B cell (primary cell): Measurements from ENCODE around the gene CAPG. TPM values are rescaled to one million over a fixed set of nuclear protein-coding genes. Genes with fewer than 3 reads are reported as not detected.
A peak's percentile ranks its signal among the peaks of the same experiment; 100 is the strongest.
"Not testable (repeated sequence)": the region's sequence is repeated elsewhere in the genome, so short reads cannot be mapped to it uniquely, and the experiment has no call there.

Experiments used
- ATAC-seq: fragments of 200-7000 bp; cut with Tn5 transposase; one replicate; pipeline ENCODE4 v1.10.0; 2021; ENCODE audit warnings: low read depth, mild to moderate bottlenecking, moderate number of reproducible peaks, moderate library complexity
- CTCF ChIA-PET: fragments of 350-600 bp; sonication (Branson Sonifier 250); formaldehyde crosslinking; loops from one replicate; lab custom pipeline; 2021; ENCODE audit warnings: antibody characterized with exemption, inconsistent platforms; lab: Charles Lee
- POLR2A ChIA-PET: fragments of 350-600 bp; sonication (Branson Sonifier 250); formaldehyde crosslinking; loops from one replicate; lab custom pipeline; 2021; ENCODE audit warnings: antibody characterized with exemption; lab: Charles Lee
- DNase-seq: peaks from one replicate; pipeline ENCODE4 v3.0.0; 2013
- H2AFZ ChIP-seq: 2 replicates; pipeline ENCODE4 v1.6.1; 2012; ENCODE audit warnings: mild to moderate bottlenecking, low read depth, low read length; ENCODE audit not compliant: insufficient read depth, poor library complexity, severe bottlenecking
- H3K27ac ChIP-seq, 2 donors: 1 replicate in 1 of 2; 2 replicates in 1 of 2; pipeline ENCODE4 v1.5.1; 2012 to 2013; ENCODE audit warnings: low read length in 2 of 2, mild to moderate bottlenecking in 2 of 2, moderate library complexity in 1 of 2
- H3K27me3 ChIP-seq, 4 experiments: fragments of 200-600 bp in 1 of 4; sonication (generic) in 1 of 4; replicated peaks in 1 of 4; 1 replicate in 2 of 4; 2 replicates in 2 of 4; pipeline versions ENCODE4 v1.6.1 to v1.7.0; 2013 to 2016; ENCODE audit warnings: low read length in 3 of 4, mild to moderate bottlenecking in 2 of 4, mixed read lengths in 1 of 4, moderate library complexity in 1 of 4; ENCODE audit not compliant: insufficient read depth in 4 of 4, control insufficient read depth in 3 of 4; ENCODE audit errors: control extremely low read depth in 1 of 4
- H3K36me3 ChIP-seq, 2 experiments: replicated peaks in 1 of 2; 1 replicate in 1 of 2; 2 replicates in 1 of 2; pipeline versions ENCODE4 v1.6.1 to v1.7.1; 2013; ENCODE audit warnings: low read length in 1 of 2; ENCODE audit not compliant: insufficient read depth in 2 of 2, control insufficient read depth in 1 of 2; ENCODE audit errors: control extremely low read depth in 1 of 2, extremely low read depth in 1 of 2
- H3K4me1 ChIP-seq, 2 donors: fragments of 200-600 bp in 1 of 2; sonication (generic) in 1 of 2; 1 replicate in 1 of 2; 2 replicates in 1 of 2; pipeline versions ENCODE4 v1.5.1 to v1.6.1; 2013 to 2017; ENCODE audit warnings: low read length in 2 of 2; ENCODE audit not compliant: control insufficient read depth in 2 of 2, insufficient read depth in 2 of 2
- H3K4me2 ChIP-seq: replicated peaks from 2 replicates; pipeline ENCODE3; 2012; ENCODE audit warnings: mild to moderate bottlenecking, low read depth, low read length; ENCODE audit not compliant: poor library complexity, severe bottlenecking
- H3K4me3 ChIP-seq, 5 experiments: fragments of 200-600 bp in 1 of 5; sonication (generic) in 1 of 5; 1 replicate in 3 of 5; 2 replicates in 2 of 5; pipeline versions ENCODE4 v1.5.1 to v1.7.0; 2011 to 2016; ENCODE audit warnings: low read length in 4 of 5, mild to moderate bottlenecking in 4 of 5, low read depth in 2 of 5, control low read depth in 1 of 5, moderate library complexity in 1 of 5; ENCODE audit not compliant: insufficient read depth in 1 of 5; ENCODE audit errors: control extremely low read depth in 1 of 5, extremely low read depth in 1 of 5
- H3K79me2 ChIP-seq: fragments of 200-600 bp; sonication (generic); one replicate; pipeline ENCODE4 v1.6.0; 2016; ENCODE audit warnings: low read length; ENCODE audit not compliant: control insufficient read depth, insufficient read depth
- H3K9ac ChIP-seq: fragments of 200-600 bp; sonication (generic); 2 replicates; pipeline ENCODE4 v1.6.1; 2017; ENCODE audit warnings: mild to moderate bottlenecking, low read length, moderate library complexity
- H3K9me3 ChIP-seq, 3 donors: one replicate each; pipeline versions ENCODE4 v1.6.1 to v1.7.1; 2013; ENCODE audit warnings: low read length in 2 of 3; ENCODE audit not compliant: control insufficient read depth in 2 of 3, insufficient read depth in 1 of 3; ENCODE audit errors: control extremely low read depth in 1 of 3
- H4K20me1 ChIP-seq: 2 replicates; pipeline ENCODE4 v1.6.0; 2012; ENCODE audit warnings: mild to moderate bottlenecking, low read length; ENCODE audit not compliant: insufficient read depth, control insufficient read depth, poor library complexity, severe bottlenecking
- H3K27ac Mint-ChIP-seq: one replicate; pipeline ENCODE4 v1.8.0; 2021; ENCODE audit warnings: mixed read lengths
- H3K27me3 Mint-ChIP-seq: one replicate; pipeline ENCODE4 v1.8.0; 2021; ENCODE audit warnings: mixed read lengths
- H3K4me1 Mint-ChIP-seq: one replicate; pipeline ENCODE4 v1.8.0; 2021; ENCODE audit warnings: mixed read lengths
- H3K4me3 Mint-ChIP-seq: one replicate; pipeline ENCODE4 v1.8.0; 2021; ENCODE audit warnings: mixed read lengths
- H3K9me3 Mint-ChIP-seq: one replicate; pipeline ENCODE4 v1.8.0; 2022; ENCODE audit warnings: mixed read lengths; ENCODE audit not compliant: insufficient read depth
- EZH2 ChIP-seq: IDR thresholded peaks from 2 replicates; pipeline ENCODE4 v1.6.1; 2012; ENCODE audit warnings: borderline replicate concordance, low read depth, mild to moderate bottlenecking, moderate library complexity, low read length; ENCODE audit not compliant: insufficient read depth, poor library complexity, severe bottlenecking
- WGBS: methylation state at CpG from one replicate; pipeline ENCODE4 v1.1.5; 2013; ENCODE audit warnings: missing lambda C conversion rate; ENCODE audit not compliant: insufficient coverage; 5-methylcytosine and 5-hydroxymethylcytosine counted together
- intact Hi-C: fragments of 100-400 bp; cut with micrococcal nuclease; formaldehyde crosslinking; loops from one replicate; pipeline ENCODE4 v1.10.0; 2022
- polyA plus RNA-seq: library from polyadenylated mRNA; depleted of rRNA; stranded (reverse); fragments of >200 nt; gene quantifications from 2 replicates; pipeline ENCODE4 v1.2.3, GENCODE V29; 2012
- total RNA-seq, 2 donors: library from RNA; stranded (reverse); fragments of 120-200 nt in 1 of 2; gene quantifications; 1 replicate in 1 of 2; 2 replicates in 1 of 2; pipeline versions ENCODE4 v1.2.3 to v1.2.4, GENCODE V29; 2013 to 2022
- TF ChIP-seq, protein P1 (sequence below): fragments of 200-600 bp; IDR thresholded peaks from one replicate; pipeline ENCODE4 v1.8.0; 2022; ENCODE audit warnings: antibody characterized with exemption, mild to moderate bottlenecking

Gene CAPG
- total and polyA plus RNA-seq, 2 donors (not counting 1 experiment from before 2014, with no cell fraction given) = 158 to 210 TPM

DNA sequence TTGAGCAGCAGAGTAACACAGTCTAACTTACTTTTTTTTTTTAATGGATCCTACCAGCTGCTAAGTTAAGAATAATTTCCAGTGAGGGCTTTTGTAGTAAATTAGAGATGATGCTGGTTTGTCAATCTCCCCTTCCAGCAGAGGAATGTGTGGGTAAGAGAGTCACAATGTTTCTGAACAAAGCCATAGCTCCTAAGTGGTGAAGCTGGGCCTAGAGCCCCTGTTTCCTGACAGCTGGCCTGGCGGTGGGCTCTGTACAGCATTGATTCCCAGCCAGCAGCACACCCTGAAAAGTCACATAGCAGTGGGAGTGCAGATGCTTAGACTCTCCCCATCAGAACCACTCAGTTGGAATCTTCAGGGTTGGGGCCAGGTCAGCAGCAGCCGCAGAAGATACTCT, 24.4 kb downstream of the CAPG start:
- DNase-seq = no peak
- Histone ChIP-seq H2AFZ (no peak overlapping the region), H4K20me1 (no peaks in the 10 kb centered on the region), H3K9me3 (no peaks in the 10 kb centered on the region), H3K9ac (no peak overlapping the region), H3K4me3 (no peak overlapping the region), H3K4me2 (no peak overlapping the region), H3K79me2 (no peaks in the 10 kb centered on the region), H3K36me3 (peaks cover 2 to 30% of the 10 kb centered on the region in 2 experiments), H3K4me1 (no peaks in the 10 kb centered on the region), H3K27ac (no peak overlapping the region), H3K27me3 (no peaks in the 10 kb centered on the region)
- 60% methylated on average over 1 of the region's 2 CpGs for WGBS
- Mint-ChIP-seq H3K27me3 (no peaks in the 10 kb centered on the region), H3K9me3 (no peaks in the 10 kb centered on the region), H3K4me1 (no peaks in the 10 kb centered on the region), H3K4me3 (no peak overlapping the region), H3K27ac (peak overlapping the region; percentile 15)
- ChIA-PET CTCF (interaction anchor here (0.7 to 1.5 kb wide), 4 partner anchors 165 to 244 kb away, joined by 3 to 6 read pairs (median 4); no protein-coding TSS in a partner anchor), POLR2A (no interaction called here)
- no peak for ATAC-seq
- intact Hi-C loops = no loop called here
- TF ChIP-seq EZH2 = no peak
- TF ChIP-seq, protein P1, sequence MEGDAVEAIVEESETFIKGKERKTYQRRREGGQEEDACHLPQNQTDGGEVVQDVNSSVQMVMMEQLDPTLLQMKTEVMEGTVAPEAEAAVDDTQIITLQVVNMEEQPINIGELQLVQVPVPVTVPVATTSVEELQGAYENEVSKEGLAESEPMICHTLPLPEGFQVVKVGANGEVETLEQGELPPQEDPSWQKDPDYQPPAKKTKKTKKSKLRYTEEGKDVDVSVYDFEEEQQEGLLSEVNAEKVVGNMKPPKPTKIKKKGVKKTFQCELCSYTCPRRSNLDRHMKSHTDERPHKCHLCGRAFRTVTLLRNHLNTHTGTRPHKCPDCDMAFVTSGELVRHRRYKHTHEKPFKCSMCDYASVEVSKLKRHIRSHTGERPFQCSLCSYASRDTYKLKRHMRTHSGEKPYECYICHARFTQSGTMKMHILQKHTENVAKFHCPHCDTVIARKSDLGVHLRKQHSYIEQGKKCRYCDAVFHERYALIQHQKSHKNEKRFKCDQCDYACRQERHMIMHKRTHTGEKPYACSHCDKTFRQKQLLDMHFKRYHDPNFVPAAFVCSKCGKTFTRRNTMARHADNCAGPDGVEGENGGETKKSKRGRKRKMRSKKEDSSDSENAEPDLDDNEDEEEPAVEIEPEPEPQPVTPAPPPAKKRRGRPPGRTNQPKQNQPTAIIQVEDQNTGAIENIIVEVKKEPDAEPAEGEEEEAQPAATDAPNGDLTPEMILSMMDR = no peak

DNA sequence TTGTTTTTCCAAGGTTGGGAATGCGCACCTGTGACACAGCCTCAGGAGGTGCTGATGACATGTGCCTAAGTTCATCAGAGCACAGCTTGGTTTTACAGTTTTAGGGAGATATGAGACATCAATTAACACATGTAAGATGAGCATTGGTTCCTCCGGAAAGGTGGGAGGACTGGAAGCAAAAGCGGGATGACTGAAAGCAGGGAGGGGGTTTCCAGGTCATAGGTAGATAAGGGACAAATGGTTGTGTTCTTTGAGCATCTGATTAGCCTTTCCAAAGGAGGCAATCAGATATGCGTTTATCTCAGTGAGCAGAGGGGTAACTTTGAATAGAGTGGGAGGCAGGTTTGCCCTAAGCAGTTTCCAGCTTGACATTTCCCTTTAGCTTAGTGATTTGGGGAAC, 26.3 kb downstream of the CAPG start:
- intact Hi-C loops = no loop called here
- no peaks in the 10 kb centered on the region for H3K4me1 ChIP-seq
- no peak overlapping the region for H3K9ac ChIP-seq
- ChIA-PET CTCF (interaction anchor here (0.7 to 1.7 kb wide), 4 partner anchors 38 to 697 kb away, joined by 3 to 5 read pairs (median 4); no protein-coding TSS in a partner anchor), POLR2A (no interaction called here)
- H3K4me3 Mint-ChIP-seq = no peak overlapping the region
- H4K20me1 ChIP-seq = no peaks in the 10 kb centered on the region
- TF ChIP-seq, protein P1 = no peak
- no peak for TF ChIP-seq EZH2
- H3K27me3 ChIP-seq = no peaks in the 10 kb centered on the region
- no peak overlapping the region for H2AFZ ChIP-seq
- H3K9me3 Mint-ChIP-seq = no peaks in the 10 kb centered on the region
- no peaks in the 10 kb centered on the region for H3K4me1 Mint-ChIP-seq
- peaks cover 0 to 8% (median 4%) of the 10 kb centered on the region in 3 donors for H3K9me3 ChIP-seq
- H3K27me3 Mint-ChIP-seq = no peaks in the 10 kb centered on the region
- no peak overlapping the region for H3K4me3 ChIP-seq
- no peaks in the 10 kb centered on the region for H3K79me2 ChIP-seq
- H3K27ac Mint-ChIP-seq = no peak overlapping the region
- WGBS = 100% methylated on average over 2 of the region's 4 CpGs
- ATAC-seq (no peak), DNase-seq (no peak)
- no peak overlapping the region for H3K27ac ChIP-seq
- no peak overlapping the region for H3K4me2 ChIP-seq
- H3K36me3 ChIP-seq = peaks cover 2 to 22% of the 10 kb centered on the region in 2 experiments

DNA sequence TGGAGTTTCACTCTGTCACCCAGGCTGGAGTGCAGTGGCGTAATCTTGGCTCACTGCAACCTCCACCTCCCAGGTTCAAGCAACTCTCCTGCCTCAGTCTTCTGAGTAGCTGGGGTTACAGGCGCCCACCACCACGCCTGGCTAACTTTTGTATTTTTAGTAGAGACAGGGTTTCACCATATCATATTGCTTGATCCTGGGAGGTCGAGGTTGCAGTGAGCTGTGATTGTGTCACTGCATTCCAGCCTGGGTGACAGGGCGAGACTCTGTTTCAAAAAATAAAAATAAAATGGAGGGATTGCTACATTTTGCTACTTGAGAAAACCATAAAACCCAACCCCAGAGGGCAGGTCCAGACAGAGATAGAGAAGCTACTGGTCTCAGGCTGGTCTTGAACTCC, 27.0 kb downstream of the CAPG start:
- H3K4me3 Mint-ChIP-seq, H3K4me3 ChIP-seq, H3K9me3 Mint-ChIP-seq, H3K9me3 ChIP-seq, intact Hi-C loops, POLR2A ChIA-PET, H3K4me1 ChIP-seq, H3K27ac Mint-ChIP-seq, H3K27me3 Mint-ChIP-seq, H3K79me2 ChIP-seq, H3K27ac ChIP-seq, H3K4me1 Mint-ChIP-seq, H4K20me1 ChIP-seq, H3K9ac ChIP-seq, ATAC-seq, H2AFZ ChIP-seq, DNase-seq, H3K4me2 ChIP-seq, H3K27me3 ChIP-seq: not testable (repeated sequence)
- CTCF ChIA-PET = interaction anchor here (1.0 to 1.7 kb wide), 3 partner anchors 38 to 697 kb away, joined by 3 to 5 read pairs (median 4); no protein-coding TSS in a partner anchor
- 100% methylated on average over 1 of the region's 5 CpGs for WGBS
- H3K36me3 ChIP-seq = peaks cover 2 to 19% of the 10 kb centered on the region in 2 experiments
